GM10266 (cell line): ENCODE results near the gene MTOR.

Experiments
- DNase-seq: peaks from one replicate; pipeline ENCODE4 v3.0.0; 2012; ENCODE audit errors: extremely low spot score
- CTCF ChIP-seq: IDR thresholded peaks from 2 replicates; pipeline ENCODE4 v1.5.1; 2012; ENCODE audit warnings: mild to moderate bottlenecking, low read depth; ENCODE audit not compliant: control insufficient read depth, insufficient read depth; ENCODE audit errors: missing control alignments

MTOR gene

GRCh38 chr1:11211925-11212587 lies 50.3 kb downstream of the MTOR start:
- no peak for TF ChIP-seq CTCF
- no peak for DNase-seq

DNA sequence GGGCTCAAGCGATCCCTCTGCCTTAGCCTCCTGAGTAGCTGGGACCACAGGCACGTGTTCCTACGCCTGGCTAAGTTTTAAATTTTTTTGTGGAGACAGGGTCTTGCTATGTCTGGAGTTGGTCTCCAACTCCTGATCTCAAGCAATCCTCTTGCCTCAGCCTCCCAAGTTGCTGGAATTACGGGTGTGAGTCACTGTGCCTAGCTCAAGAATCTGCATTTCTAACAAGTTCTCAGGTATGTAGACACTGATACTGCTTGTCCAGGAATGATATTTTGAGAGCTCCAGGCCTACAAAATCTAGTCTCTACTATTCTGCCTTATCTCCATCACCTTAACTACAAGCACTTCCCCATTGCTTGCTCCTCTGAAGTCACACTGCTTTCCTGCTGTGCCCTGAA lies 50.9 kb downstream of the MTOR start:
- no peak for TF ChIP-seq CTCF
- DNase-seq, result no peak

DNA sequence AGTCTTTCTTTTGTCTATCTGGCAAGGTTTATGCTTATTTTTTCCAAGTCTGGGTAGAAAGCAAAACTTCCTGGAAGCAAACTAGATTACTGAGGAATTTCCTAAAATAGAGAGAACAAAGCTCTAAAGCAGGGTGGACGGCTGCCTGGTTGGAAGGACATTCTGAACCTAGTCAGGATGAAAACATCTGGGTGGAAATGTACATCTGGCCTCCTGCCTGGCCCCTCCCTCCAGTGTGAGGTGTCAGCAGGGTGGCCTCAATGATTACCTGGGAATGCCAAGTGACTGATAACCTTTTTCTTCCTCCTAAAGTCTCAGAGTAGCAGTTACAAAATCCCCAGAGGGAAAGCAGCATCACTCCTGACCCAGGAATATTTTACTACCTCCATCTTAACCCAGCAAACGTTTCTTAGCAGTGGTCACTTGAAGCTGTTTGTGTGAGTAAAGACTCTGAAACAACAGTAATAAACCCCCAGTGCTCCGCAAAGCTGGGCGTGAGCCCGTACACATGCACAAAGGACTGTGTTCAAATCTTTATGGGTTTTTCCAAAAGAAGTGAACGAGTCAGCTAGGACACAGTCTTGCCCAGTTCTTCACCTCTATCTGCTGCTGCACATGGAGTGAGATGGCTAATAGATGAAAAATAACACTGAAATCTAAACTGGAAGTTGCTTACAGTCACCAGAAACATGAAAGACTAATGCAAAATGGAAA lies 54.3 kb downstream of the MTOR start:
- DNase-seq, result no peak
- TF ChIP-seq CTCF, result no peak

DNA sequence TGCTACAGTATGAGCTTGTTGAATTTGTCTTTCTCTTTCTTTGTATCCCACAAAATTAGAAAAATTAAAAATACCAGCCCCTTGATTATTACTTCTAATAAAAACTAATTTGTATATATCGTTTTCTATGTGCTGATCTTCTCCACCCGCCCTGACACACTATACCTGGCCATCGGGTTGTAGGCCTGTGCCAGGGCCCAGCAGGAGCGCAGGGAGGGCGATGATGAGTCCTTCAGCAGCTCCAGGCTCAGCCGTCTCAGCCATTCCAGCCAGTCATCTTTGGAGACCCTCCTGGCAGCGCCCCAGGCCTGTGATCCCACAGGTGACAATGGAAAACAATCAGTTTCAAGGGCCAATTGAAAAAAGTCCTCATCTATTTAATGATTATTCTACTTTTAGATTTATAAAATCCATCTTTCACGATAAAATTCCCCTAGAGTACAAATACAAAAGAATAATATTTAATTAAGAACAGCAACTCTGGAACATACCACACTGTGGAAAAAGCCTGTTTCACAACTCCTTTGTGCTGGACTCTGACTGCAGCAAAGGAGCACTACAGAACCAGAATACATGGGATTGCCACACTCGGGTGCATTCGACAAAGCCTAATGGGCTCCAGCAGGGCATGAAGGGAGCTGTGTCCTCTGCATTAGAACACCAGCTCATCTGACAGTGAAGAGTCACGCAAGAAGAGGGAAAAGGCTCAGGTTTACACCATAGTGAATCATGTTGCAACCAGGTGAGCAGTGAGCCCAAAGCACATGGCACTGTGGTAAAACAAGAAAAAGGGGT lies 57.8 kb downstream of the MTOR start:
- TF ChIP-seq CTCF, result no peak
- DNase-seq, result no peak

- TF ChIP-seq CTCF, result no peak
- DNase-seq, result no peak
Measured at GRCh38 chr1:11198851-11199594, 63.3 kb downstream of the MTOR start.

- no peak for DNase-seq
- no peak for TF ChIP-seq CTCF
Measured at GRCh38 chr1:11198257-11198656, 64.1 kb downstream of the MTOR start.
